ENCODE data around the gene HSD17B1.

DNA sequence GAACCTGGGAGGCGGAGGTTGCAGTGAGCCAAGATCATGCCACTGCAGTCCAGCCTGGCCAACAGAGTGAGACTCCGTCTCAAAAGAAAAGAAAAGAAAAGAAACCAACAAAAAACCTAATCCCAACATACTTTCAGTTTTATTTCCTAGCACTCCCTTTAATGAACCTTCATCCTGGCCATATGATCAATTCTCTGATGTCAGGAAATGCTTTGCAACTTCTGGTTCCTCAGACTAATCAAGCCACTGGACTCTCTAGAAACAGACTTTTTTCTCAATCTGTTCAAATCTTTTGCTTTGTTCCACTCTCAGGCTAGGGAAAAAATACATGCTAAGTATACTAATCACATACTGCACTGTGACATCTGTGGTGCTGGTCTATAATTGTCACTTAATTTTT lies 38.2 kb downstream of the HSD17B1 start:
- TF ChIP-seq, protein P1, sequence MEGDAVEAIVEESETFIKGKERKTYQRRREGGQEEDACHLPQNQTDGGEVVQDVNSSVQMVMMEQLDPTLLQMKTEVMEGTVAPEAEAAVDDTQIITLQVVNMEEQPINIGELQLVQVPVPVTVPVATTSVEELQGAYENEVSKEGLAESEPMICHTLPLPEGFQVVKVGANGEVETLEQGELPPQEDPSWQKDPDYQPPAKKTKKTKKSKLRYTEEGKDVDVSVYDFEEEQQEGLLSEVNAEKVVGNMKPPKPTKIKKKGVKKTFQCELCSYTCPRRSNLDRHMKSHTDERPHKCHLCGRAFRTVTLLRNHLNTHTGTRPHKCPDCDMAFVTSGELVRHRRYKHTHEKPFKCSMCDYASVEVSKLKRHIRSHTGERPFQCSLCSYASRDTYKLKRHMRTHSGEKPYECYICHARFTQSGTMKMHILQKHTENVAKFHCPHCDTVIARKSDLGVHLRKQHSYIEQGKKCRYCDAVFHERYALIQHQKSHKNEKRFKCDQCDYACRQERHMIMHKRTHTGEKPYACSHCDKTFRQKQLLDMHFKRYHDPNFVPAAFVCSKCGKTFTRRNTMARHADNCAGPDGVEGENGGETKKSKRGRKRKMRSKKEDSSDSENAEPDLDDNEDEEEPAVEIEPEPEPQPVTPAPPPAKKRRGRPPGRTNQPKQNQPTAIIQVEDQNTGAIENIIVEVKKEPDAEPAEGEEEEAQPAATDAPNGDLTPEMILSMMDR (conservative IDR thresholded peaks at IDR 0.05 in 1 of 2, IDR thresholded peaks at IDR 0.05 in 1 of 2; ENCODE audit: low read depth in 1 of 2, low read length in 2 of 2), result no peak
- TF ChIP-seq EZH2 (IDR thresholded peaks at IDR 0.05; ENCODE audit: low read length, missing control alignments), result no peak

All from fibroblast of lung (primary cell).